Mucosa of rectum (tissue), 2 donors: ENCODE results near the gene MLF1.

Source experiments
- H3K27ac ChIP-seq, 2 donors: one replicate each; pipeline ENCODE4 v1.7.0; 2013; ENCODE audit warnings: inconsistent platforms in 2 of 2, low read depth in 2 of 2, low read length in 2 of 2
- H3K27me3 ChIP-seq, 2 donors: one replicate each; pipeline ENCODE4 v1.7.0; 2013; ENCODE audit warnings: low read length in 2 of 2; ENCODE audit not compliant: control insufficient read depth in 2 of 2, insufficient read depth in 2 of 2
- H3K36me3 ChIP-seq, 2 donors: one replicate each; pipeline ENCODE4 v1.7.0; 2013; ENCODE audit warnings: low read length in 2 of 2; ENCODE audit not compliant: control insufficient read depth in 2 of 2, insufficient read depth in 2 of 2
- H3K4me1 ChIP-seq, 2 donors: one replicate each; pipeline ENCODE4 v1.7.0; 2013; ENCODE audit warnings: low read length in 2 of 2, mild to moderate bottlenecking in 1 of 2; ENCODE audit not compliant: control insufficient read depth in 2 of 2, insufficient read depth in 2 of 2
- H3K4me3 ChIP-seq, 2 donors: one replicate each; pipeline ENCODE4 v1.7.0; 2013; ENCODE audit warnings: low read length in 2 of 2
- H3K9ac ChIP-seq, 2 donors: one replicate each; pipeline ENCODE4 v1.7.0; 2013; ENCODE audit warnings: low read length in 2 of 2, low read depth in 1 of 2, mild to moderate bottlenecking in 1 of 2
- H3K9me3 ChIP-seq, 2 donors: one replicate each; pipeline ENCODE4 v1.7.0; 2013; ENCODE audit warnings: low read length in 2 of 2; ENCODE audit not compliant: control insufficient read depth in 2 of 2
- donor health status: healthy.
- donor health status: Normal muscosa, but diverticular disease.

The MLF1 gene, protein sequence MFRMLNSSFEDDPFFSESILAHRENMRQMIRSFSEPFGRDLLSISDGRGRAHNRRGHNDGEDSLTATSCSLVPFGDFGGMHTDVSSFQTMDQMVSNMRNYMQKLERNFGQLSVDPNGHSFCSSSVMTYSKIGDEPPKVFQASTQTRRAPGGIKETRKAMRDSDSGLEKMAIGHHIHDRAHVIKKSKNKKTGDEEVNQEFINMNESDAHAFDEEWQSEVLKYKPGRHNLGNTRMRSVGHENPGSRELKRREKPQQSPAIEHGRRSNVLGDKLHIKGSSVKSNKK

DNA sequence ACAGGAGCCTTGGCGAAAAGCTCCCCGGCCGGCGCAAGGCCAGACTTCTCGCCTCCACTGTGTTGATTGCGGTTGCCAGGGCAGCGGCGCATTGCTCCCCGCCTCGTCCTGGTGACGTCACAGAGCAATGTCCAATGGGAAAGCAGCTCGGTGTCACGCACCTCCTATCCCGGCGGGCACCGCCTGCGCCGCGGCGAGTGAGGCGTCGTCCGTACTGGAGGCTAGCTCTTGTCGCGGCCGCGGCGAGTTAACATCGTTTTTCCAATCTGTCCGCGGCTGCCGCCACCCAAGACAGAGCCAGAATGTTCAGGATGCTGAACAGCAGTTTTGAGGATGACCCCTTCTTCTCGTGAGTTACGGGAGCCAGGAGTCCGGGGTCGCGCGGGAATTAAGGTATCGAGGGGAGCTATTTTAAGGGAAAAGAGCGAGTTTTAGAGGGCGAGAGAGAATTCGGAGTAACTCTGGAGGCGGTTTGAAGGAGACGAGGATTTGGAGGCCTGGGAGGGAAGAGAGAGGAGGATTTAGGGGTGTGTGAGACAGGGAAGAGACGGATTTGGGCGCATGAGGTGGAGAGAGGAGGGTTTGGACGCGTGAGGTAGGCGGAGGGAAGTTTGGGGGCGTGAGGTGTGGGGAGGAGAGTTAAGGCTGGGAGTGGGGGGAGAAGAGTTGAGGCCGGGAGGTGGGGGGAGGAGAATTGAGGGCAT, at the start of gene MLF1:
TSS of gene MLF1 (plus strand) at position 196 of the 704 bp plus-strand sequence. CDS start at position 303, 107 bp downstream.
- Histone ChIP-seq H3K9me3 (no peaks in the 10 kb centered on the region), H3K27me3 (peaks cover 0 to 3% of the 10 kb centered on the region in 2 donors), H3K9ac (peak within 1 kb of the TSS; percentile 69 to 87), H3K27ac (peak within 1 kb of the TSS; percentile 46 to 56), H3K36me3 (no peaks in the 10 kb centered on the region), H3K4me3 (peak within 1 kb of the TSS; percentile 78 to 81), H3K4me1 (peaks cover 0 to 5% of the 10 kb centered on the region in 2 donors)

DNA sequence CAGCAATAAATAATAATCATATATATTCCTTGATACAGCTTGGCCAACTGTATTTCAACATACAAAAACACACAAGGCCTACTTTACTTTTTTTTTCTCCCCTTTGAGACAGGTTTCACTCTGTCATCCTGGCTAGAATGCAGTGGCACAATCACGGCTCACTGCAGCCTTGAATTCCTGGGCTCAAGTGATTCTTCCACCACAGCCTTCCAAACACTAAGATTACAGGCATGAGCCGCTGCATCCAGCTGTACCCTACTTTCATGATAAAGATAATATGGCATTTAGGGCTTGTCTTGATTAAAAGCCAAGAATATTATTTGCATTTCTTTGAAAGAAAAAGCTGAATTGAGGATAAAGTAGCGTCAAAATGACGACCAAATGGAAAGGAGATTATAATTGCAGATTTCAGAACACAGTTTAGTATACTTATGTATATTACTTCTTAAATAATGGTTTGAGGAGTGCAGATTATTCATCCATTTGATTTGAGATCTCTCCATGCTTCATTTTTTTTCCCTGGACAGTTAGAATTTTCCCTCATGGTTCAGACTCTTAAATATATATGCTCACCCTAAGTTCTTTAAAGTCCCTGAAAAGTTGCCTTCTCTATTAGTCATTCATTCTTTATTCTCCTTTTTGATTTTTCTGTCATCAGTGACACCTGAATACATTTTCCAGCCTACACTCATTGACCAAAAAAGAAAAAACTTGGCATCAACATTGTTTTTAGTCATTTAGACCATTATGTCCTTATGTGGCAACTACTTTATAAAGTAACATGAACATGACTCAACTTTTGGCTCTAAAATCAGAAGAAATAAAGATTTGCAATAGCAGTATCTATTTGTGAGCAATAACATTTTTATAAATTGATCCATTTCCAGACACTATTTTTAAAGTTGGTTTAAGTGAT, 48.5 kb upstream of the MLF1 start:
- no peak overlapping the region for H3K4me3 ChIP-seq
- H3K4me1 ChIP-seq: no peaks in the 10 kb centered on the region
- no peak overlapping the region for H3K27ac ChIP-seq
- no peaks in the 10 kb centered on the region for H3K9me3 ChIP-seq
- H3K9ac ChIP-seq: no peak overlapping the region
- H3K27me3 ChIP-seq: no peaks in the 10 kb centered on the region
- no peaks in the 10 kb centered on the region for H3K36me3 ChIP-seq

DNA sequence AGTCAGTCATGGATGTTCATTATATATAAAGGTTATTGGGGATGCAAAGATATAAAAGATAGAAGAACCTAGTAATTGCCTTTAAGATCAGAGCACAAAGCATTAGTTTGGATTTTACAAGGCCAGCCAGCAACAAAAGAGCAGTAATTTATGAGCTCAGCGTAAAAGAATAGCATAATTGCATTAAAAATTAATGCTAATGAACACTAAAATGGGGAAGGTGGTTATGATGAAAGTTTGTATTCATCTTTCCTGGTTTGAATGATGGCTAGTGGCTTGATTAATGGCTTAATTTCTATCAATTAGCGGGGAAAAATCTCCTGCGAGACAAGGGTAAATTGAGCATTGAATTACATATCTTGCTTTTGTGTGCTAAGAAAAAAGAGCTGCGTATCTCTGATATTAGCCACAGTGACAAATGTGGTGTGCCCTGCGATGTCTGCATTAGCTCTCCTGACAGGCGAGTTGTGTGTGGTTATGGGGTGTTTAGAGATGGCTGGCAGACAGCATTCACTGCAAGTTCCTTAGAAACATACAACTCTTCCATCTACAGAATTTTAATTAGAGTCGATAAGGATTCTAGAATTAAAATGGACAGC, 42.8 kb upstream of the MLF1 start:
- H3K4me1 ChIP-seq: no peaks in the 10 kb centered on the region
- no peaks in the 10 kb centered on the region for H3K9me3 ChIP-seq
- no peak overlapping the region for H3K4me3 ChIP-seq
- H3K27me3 ChIP-seq: no peaks in the 10 kb centered on the region
- H3K27ac ChIP-seq: no peak overlapping the region
- no peaks in the 10 kb centered on the region for H3K36me3 ChIP-seq
- no peak overlapping the region for H3K9ac ChIP-seq

DNA sequence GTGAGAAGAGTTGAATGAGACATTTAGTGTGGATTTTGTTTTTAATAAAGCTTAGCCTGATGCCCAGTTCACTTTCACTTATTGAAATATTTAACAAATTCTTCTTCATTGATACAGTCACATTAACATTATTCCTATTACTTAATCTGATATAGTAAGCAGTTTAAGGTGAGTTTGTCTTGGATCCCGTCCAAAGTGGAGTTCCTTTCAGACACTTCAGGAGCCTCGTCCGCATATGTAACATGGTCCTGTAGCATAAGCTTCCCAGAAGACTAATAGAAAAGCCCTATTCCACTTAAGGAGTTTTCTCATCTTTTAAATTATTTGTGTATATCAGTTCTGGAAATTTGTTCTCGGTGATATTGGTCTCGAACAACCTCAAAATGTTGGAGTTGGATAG, 39.7 kb upstream of the MLF1 start:
- no peak overlapping the region for H3K27ac ChIP-seq
- H3K9me3 ChIP-seq: no peaks in the 10 kb centered on the region
- H3K4me3 ChIP-seq: no peak overlapping the region
- no peaks in the 10 kb centered on the region for H3K4me1 ChIP-seq
- no peaks in the 10 kb centered on the region for H3K36me3 ChIP-seq
- no peak overlapping the region for H3K9ac ChIP-seq
- no peaks in the 10 kb centered on the region for H3K27me3 ChIP-seq

DNA sequence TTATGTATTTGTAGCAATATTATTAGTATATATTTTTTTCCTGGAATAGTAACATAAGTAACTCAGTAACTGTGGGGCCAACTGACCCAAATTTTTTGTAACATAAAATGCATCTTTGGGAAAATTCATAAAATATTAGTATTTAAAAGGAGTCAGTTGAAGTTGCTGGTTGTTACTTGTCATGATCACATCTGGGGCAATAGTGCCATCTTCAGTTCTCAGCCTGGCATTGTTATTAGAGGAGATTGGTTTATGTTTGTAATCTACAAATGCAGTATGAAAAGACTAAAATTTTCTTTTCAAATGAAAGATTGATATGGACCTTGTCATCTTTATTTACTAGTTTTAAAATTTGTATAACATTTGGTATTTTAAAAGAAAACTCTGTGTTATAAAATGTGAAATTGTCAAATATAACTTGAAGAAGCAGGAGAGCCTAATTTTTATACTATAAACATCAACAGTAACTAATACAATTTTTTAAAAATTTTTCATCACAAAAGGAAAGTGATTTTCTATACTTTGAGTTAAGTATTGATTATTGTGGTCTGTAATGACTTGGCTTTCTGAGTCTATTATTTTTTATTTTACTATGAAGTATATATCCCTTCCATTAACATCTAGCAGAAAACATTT, 38.8 kb upstream of the MLF1 start:
- Histone ChIP-seq H3K9ac (no peak overlapping the region), H3K36me3 (no peaks in the 10 kb centered on the region), H3K27ac (no peak overlapping the region), H3K9me3 (no peaks in the 10 kb centered on the region), H3K4me1 (no peaks in the 10 kb centered on the region), H3K27me3 (no peaks in the 10 kb centered on the region), H3K4me3 (no peak overlapping the region)

DNA sequence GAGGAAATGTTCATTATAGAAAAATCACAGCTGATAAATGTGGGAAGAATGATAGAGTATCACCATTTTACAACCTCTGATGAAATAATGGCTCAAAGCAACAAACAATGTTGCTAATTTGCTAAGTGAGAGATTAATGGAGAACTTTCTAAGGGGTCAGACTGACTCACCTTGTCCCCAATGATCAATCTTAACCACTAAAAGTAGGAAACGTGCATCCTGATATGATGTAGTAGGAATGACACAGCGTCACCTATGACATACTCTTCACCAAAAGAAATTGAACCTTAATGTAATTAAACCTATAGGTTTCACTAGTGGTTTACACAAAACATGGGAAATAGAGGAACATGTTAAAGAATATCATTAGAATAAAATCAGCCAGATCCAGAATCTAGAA, 35.1 kb upstream of the MLF1 start:
- no peaks in the 10 kb centered on the region for H3K4me1 ChIP-seq
- no peaks in the 10 kb centered on the region for H3K9me3 ChIP-seq
- no peak overlapping the region for H3K9ac ChIP-seq
- H3K4me3 ChIP-seq: no peak overlapping the region
- no peaks in the 10 kb centered on the region for H3K36me3 ChIP-seq
- H3K27me3 ChIP-seq: no peaks in the 10 kb centered on the region
- H3K27ac ChIP-seq: no peak overlapping the region

DNA sequence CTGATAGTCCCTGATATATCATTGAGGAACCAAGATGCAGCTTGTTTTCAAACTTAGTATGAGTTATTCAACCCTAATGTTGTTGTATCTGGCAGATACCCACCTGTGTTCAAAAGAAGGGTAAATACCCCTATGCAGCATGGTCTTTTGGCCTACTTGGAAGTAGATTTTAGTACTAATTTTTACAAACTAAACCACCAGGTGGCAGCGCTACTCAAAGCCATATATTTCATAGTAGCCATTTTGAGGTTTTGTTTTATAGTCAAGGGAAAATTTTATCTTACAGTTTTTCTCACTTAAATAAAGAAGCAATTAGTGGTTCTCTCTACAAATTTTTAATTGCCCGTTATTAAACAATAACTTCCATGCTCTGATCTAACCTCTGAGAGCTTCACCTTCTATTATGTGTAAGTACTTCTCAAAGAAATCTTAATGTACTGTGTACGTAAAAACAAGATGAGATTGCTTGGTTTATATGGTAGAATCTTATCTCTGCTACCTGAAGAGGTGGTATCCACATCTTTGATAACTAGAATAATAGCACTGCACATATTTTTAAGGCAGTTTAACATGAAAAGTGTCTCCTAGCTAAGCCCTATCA, 31.5 kb upstream of the MLF1 start:
- Histone ChIP-seq H3K9me3 (no peaks in the 10 kb centered on the region), H3K27ac (no peak overlapping the region), H3K36me3 (no peaks in the 10 kb centered on the region), H3K4me3 (no peak overlapping the region), H3K27me3 (no peaks in the 10 kb centered on the region), H3K9ac (no peak overlapping the region), H3K4me1 (no peaks in the 10 kb centered on the region)

DNA sequence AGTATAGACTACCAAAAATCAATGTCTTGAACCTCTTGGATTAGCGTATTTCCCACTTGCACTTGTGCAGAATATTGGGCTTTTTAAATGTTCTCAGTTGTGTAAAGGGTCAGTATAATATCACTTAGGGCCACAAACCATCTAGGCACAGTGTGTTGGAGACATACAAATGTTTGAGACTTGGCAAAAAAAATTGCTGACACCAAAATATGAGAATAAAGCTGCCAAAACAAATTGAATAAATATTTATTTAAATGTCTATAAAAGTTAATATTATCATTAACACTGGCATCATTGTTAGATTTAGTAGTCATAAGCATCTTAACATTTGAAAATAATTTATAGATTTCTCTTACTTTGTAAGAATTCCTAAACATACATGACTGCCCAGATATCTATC, 30.9 kb upstream of the MLF1 start:
- H3K27me3 ChIP-seq: no peaks in the 10 kb centered on the region
- no peak overlapping the region for H3K4me3 ChIP-seq
- H3K27ac ChIP-seq: no peak overlapping the region
- H3K36me3 ChIP-seq: no peaks in the 10 kb centered on the region
- H3K9me3 ChIP-seq: no peaks in the 10 kb centered on the region
- H3K4me1 ChIP-seq: no peaks in the 10 kb centered on the region
- no peak overlapping the region for H3K9ac ChIP-seq

DNA sequence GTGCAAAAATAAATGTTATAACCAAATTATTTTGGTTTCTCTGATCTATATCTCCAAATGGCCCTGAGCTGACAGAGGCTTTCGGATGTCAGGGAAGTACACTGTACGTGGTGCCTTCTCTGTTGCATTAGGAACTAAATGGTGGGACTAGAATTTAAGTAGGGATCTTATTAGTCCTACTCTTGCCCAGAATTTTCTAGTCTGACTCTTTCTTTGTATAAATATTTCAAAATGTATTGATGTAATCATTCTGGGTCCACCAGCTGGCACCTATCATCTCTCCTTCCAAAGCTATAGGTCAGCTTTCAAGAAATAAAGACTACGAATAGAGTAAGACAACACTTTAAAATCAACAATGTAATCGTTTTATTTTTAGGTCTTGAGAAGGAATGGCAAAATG, 22.3 kb upstream of the MLF1 start:
- no peaks in the 10 kb centered on the region for H3K27me3 ChIP-seq
- no peak overlapping the region for H3K9ac ChIP-seq
- H3K9me3 ChIP-seq: no peaks in the 10 kb centered on the region
- H3K4me1 ChIP-seq: no peaks in the 10 kb centered on the region
- H3K27ac ChIP-seq: no peak overlapping the region
- no peak overlapping the region for H3K4me3 ChIP-seq
- H3K36me3 ChIP-seq: no peaks in the 10 kb centered on the region
